HCT116 (cell line): ENCODE data around the gene CCDC92. TPM values are rescaled to one million over a fixed set of nuclear protein-coding genes. Genes with fewer than 3 reads are reported as not detected.

Experiments used
- ATAC-seq: fragments of 200-7000 bp; cut with Tn5 transposase; 2 replicates; pipeline ENCODE4 v1.9.1; 2020; ENCODE audit warnings: mild to moderate bottlenecking, moderate library complexity
- BruUV-seq: library from RNA; stranded (reverse); fragments of 400-500 nt; replicated peaks from 2 replicates; lab custom pipeline; 2021; lab: Mats Ljungman, UMichigan
- CTCF ChIA-PET: fragments of 300-600 bp; sonication (Branson Sonifier 250); formaldehyde crosslinking; loops from one replicate; lab custom pipeline; 2021; ENCODE audit warnings: antibody characterized with exemption; lab: Charles Lee
- POLR2A ChIA-PET: fragments of 300-600, 350-600 bp; sonication (Branson Sonifier 250); formaldehyde crosslinking; loops from one replicate; lab custom pipeline; 2021; ENCODE audit warnings: antibody characterized with exemption; lab: Charles Lee
- RAD21 ChIA-PET, 2 experiments: fragments of 300-600 bp; sonication (Branson Sonifier 250); formaldehyde crosslinking; loops; one replicate each; lab custom pipeline; 2023; ENCODE audit warnings: low total read pairs in 2 of 2; ENCODE audit not compliant: uncharacterized antibody in 2 of 2, unreplicated experiment in 2 of 2, low non-redundant PET in 1 of 2; lab: Charles Lee
- DNase-seq: peaks from one replicate; pipeline ENCODE4 v3.0.0-alpha.2; 2010; ENCODE audit warnings: low read depth, low spot score
- H2AFZ ChIP-seq: fragments of 200-600 bp; shearing (Covaris generic), sonication (generic); 2 replicates; pipeline ENCODE4 v1.6.1; 2017; ENCODE audit warnings: low read depth, mixed run types, mixed read lengths, antibody characterized with exemption, low read length; ENCODE audit not compliant: poor library complexity, severe bottlenecking
- H3K27ac ChIP-seq: 2 replicates; pipeline ENCODE4 v1.5.1; 2012; ENCODE audit warnings: low read depth, low read length
- H3K27me3 ChIP-seq: fragments of 200-600 bp; sonication (generic); 2 replicates; pipeline ENCODE4 v1.6.1; 2016; ENCODE audit warnings: mixed run types, low read length, mixed read lengths; ENCODE audit not compliant: insufficient read depth
- H3K36me3 ChIP-seq, 2 experiments: fragments of 200-500 bp in 1 of 2; fragments of 200-600 bp in 1 of 2; sonication (Bioruptor generic) in 1 of 2; sonication (generic) in 1 of 2; 2 replicates each; pipeline versions ENCODE4 v1.5.1 to v1.6.1; 2014 to 2016; ENCODE audit warnings: low read length in 2 of 2, inconsistent platforms in 1 of 2, mixed read lengths in 1 of 2, mixed run types in 1 of 2; ENCODE audit not compliant: insufficient read depth in 2 of 2, control insufficient read depth in 1 of 2
- H3K4me1 ChIP-seq, 2 experiments: fragments of 200-600 bp in 1 of 2; sonication (generic) in 1 of 2; 2 replicates each; pipeline versions ENCODE4 v1.5.1 to v1.6.1; 2012 to 2017; ENCODE audit warnings: low read length in 2 of 2, inconsistent platforms in 1 of 2, mild to moderate bottlenecking in 1 of 2, mixed read lengths in 1 of 2, mixed run types in 1 of 2, moderate library complexity in 1 of 2; ENCODE audit not compliant: insufficient read depth in 2 of 2, control insufficient read depth in 1 of 2
- H3K4me2 ChIP-seq: fragments of 200-600 bp; sonication (generic); 2 replicates; pipeline ENCODE4 v1.6.1; 2017; ENCODE audit warnings: mixed run types, low read length, mixed read lengths
- H3K4me3 ChIP-seq, 2 experiments: fragments of 200-600 bp in 1 of 2; sonication (generic) in 1 of 2; replicated peaks in 1 of 2; 2 replicates each; pipeline ENCODE4 v1.5.1; 2011 to 2016; ENCODE audit warnings: low read length in 2 of 2, control low read depth in 1 of 2, low read depth in 1 of 2, mild to moderate bottlenecking in 1 of 2, mixed read lengths in 1 of 2, mixed run types in 1 of 2
- H3K79me2 ChIP-seq: fragments of 200-600 bp; sonication (generic); 2 replicates; pipeline ENCODE4 v1.6.1; 2017; ENCODE audit warnings: mild to moderate bottlenecking, mixed run types, low read length, moderate library complexity, mixed read lengths; ENCODE audit not compliant: insufficient read depth
- H3K9ac ChIP-seq: fragments of 200-600 bp; sonication (generic); 2 replicates; pipeline ENCODE4 v1.6.1; 2016; ENCODE audit warnings: low read length, mixed read lengths
- H3K9me2 ChIP-seq: fragments of 200-600 bp; sonication (generic), shearing (Covaris generic); 2 replicates; pipeline ENCODE4 v1.6.1; 2017; ENCODE audit warnings: mixed run types, mild to moderate bottlenecking, moderate library complexity; ENCODE audit not compliant: insufficient read depth
- H3K9me3 ChIP-seq, 2 experiments: fragments of 200-500 bp in 1 of 2; fragments of 200-600 bp in 1 of 2; sonication (Bioruptor generic) in 1 of 2; sonication (generic) in 1 of 2; 2 replicates each; pipeline ENCODE4 v1.6.1; 2014 to 2017; ENCODE audit warnings: low read length in 2 of 2, mixed read lengths in 2 of 2, inconsistent platforms in 1 of 2, low read depth in 1 of 2, mild to moderate bottlenecking in 1 of 2, mixed run types in 1 of 2, moderate library complexity in 1 of 2; ENCODE audit not compliant: control insufficient read depth in 1 of 2, insufficient read depth in 1 of 2
- H4K20me1 ChIP-seq: fragments of 200-600 bp; sonication (generic), shearing (Covaris generic); 2 replicates; pipeline ENCODE4 v1.6.1; 2017; ENCODE audit warnings: mixed run types, mild to moderate bottlenecking, moderate library complexity; ENCODE audit not compliant: insufficient read depth
- CBX3 ChIP-seq: IDR thresholded peaks from 2 replicates; pipeline ENCODE4 v1.6.1; 2012; ENCODE audit warnings: low read depth
- CEBPB ChIP-seq: IDR thresholded peaks from 2 replicates; pipeline ENCODE4 v1.6.1; 2012; ENCODE audit warnings: low read depth
- CTCF ChIP-seq, 3 experiments: fragments of 200-600 bp in 1 of 3; sonication (generic) in 1 of 3; IDR thresholded peaks in 2 of 3; conservative IDR thresholded peaks in 1 of 3; 2 replicates each; pipeline ENCODE4 v1.5.1; 2012 to 2017; ENCODE audit warnings: low read depth in 2 of 3, low read length in 2 of 3, antibody characterized with exemption in 1 of 3, borderline replicate concordance in 1 of 3, control low read depth in 1 of 3, mild to moderate bottlenecking in 1 of 3, mixed read lengths in 1 of 3, mixed run types in 1 of 3, moderate library complexity in 1 of 3; ENCODE audit not compliant: insufficient read depth in 1 of 3
- EGR1 ChIP-seq: IDR thresholded peaks from 2 replicates; pipeline ENCODE4 v1.6.1; 2012; ENCODE audit warnings: low read depth
- ELF1 ChIP-seq: IDR thresholded peaks from 2 replicates; pipeline ENCODE4 v1.6.1; 2012; ENCODE audit warnings: low read depth, borderline replicate concordance
- EZH2 ChIP-seq: fragments of 200-600 bp; sonication (generic); IDR thresholded peaks from 2 replicates; pipeline ENCODE4 v1.6.1; 2017; ENCODE audit warnings: antibody characterized with exemption, mixed run types
- EZH2phosphoT487 ChIP-seq: fragments of 200-600 bp; IDR thresholded peaks from 2 replicates; pipeline ENCODE4 v1.6.1; 2018; ENCODE audit warnings: antibody characterized with exemption, borderline replicate concordance
- FOSL1 ChIP-seq: IDR thresholded peaks from 2 replicates; pipeline ENCODE4 v1.6.1; 2012; ENCODE audit warnings: low read depth
- JUND ChIP-seq: IDR thresholded peaks from 2 replicates; pipeline ENCODE4 v1.6.1; 2012
- MAX ChIP-seq: IDR thresholded peaks from 2 replicates; pipeline ENCODE4 v1.6.1; 2012
- RAD21 ChIP-seq: IDR thresholded peaks from 2 replicates; pipeline ENCODE4 v1.6.1; 2012; ENCODE audit warnings: low read depth, mild to moderate bottlenecking
- REST ChIP-seq: IDR thresholded peaks from 2 replicates; pipeline ENCODE4 v1.6.1; 2012; ENCODE audit warnings: low read depth
- SIN3A ChIP-seq: IDR thresholded peaks from 2 replicates; pipeline ENCODE4 v1.6.1; 2012; ENCODE audit warnings: low read depth
- SP1 ChIP-seq: IDR thresholded peaks from 2 replicates; pipeline ENCODE4 v1.6.1; 2012; ENCODE audit warnings: low read depth
- TCF7L2 ChIP-seq: IDR thresholded peaks from 2 replicates; pipeline ENCODE4 v1.7.0; 2011; ENCODE audit warnings: borderline replicate concordance, inconsistent platforms; ENCODE audit not compliant: insufficient read depth, insufficient read length; ENCODE audit errors: extremely low read depth
- YY1 ChIP-seq: IDR thresholded peaks from 2 replicates; pipeline ENCODE4 v1.6.1; 2011; ENCODE audit warnings: low read length, low read depth, moderate library complexity, mild to moderate bottlenecking; ENCODE audit not compliant: insufficient replicate concordance; ENCODE audit errors: extremely low read depth
- ZBTB33 ChIP-seq: IDR thresholded peaks from 2 replicates; pipeline ENCODE4 v1.6.1; 2011; ENCODE audit warnings: mild to moderate bottlenecking, low read length, moderate library complexity; ENCODE audit not compliant: insufficient replicate concordance; ENCODE audit errors: extremely low read depth
- ZNF274 ChIP-seq: fragments of 200-500 bp; sonication (Bioruptor generic); IDR thresholded peaks from 2 replicates; pipeline ENCODE4 v1.6.1; 2014; ENCODE audit warnings: mild to moderate bottlenecking, low read depth, low read length, inconsistent platforms
- intact Hi-C: fragments of 100-400 bp; cut with micrococcal nuclease; formaldehyde crosslinking; loops from 2 replicates; pipeline ENCODE4 v1.10.0; 2022
- total RNA-seq: library from RNA; stranded (reverse); gene quantifications from one replicate; pipeline ENCODE4 v1.2.1, GENCODE V29; 2021; ENCODE audit not compliant: unreplicated experiment

The CCDC92 gene
- total RNA-seq, 1 experiment from 2014 or later = 9.7 TPM

- no peaks in the 10 kb centered on the region for H3K9me2 ChIP-seq
- TF ChIP-seq JUND = no peak
- TF ChIP-seq FOSL1 = no peak
- no peak for TF ChIP-seq SP1
- TF ChIP-seq MAX = no peak
- TF ChIP-seq ELF1 = no peak
- TF ChIP-seq CTCF (IDR thresholded peaks at IDR 0.05 in 2 of 3, conservative IDR thresholded peaks at IDR 0.05 in 1 of 3; ENCODE audit: borderline replicate concordance in 1 of 3, insufficient read depth in 1 of 3, low read depth in 2 of 3, low read length in 2 of 3) = no peak
- no peak for TF ChIP-seq REST
- no peak for TF ChIP-seq CBX3
- TF ChIP-seq YY1 = no peak
- TF ChIP-seq ZNF274 = no peak
- no peak for TF ChIP-seq ZBTB33
- no peak for TF ChIP-seq SIN3A
- no peak for TF ChIP-seq CEBPB
- TF ChIP-seq RAD21 = no peak
- no peak for TF ChIP-seq EGR1
- TF ChIP-seq EZH2 = no peak
- no peak for TF ChIP-seq TCF7L2
- no peak for TF ChIP-seq EZH2phosphoT487
- no peaks in the 10 kb centered on the region for H3K9me3 ChIP-seq
- ChIA-PET CTCF (interaction anchor here (1.3 kb wide), 1 partner anchor 12 kb away, joined by 8 read pairs; no protein-coding TSS in a partner anchor), RAD21 (no interaction called here), POLR2A (no interaction called here)
- no peak overlapping the region for H3K27ac ChIP-seq
- ATAC-seq = no peak
- BruUV-seq = no TSS peak
- H3K9ac ChIP-seq = no peak overlapping the region
- H3K36me3 ChIP-seq = no peaks in the 10 kb centered on the region
- H2AFZ ChIP-seq = no peak overlapping the region
- DNase-seq = no peak
- H3K79me2 ChIP-seq = no peaks in the 10 kb centered on the region
- no peaks in the 10 kb centered on the region for H4K20me1 ChIP-seq
- no peak overlapping the region for H3K4me2 ChIP-seq
- intact Hi-C loops = no loop called here
- H3K27me3 ChIP-seq = no peaks in the 10 kb centered on the region
- H3K4me1 ChIP-seq = no peaks in the 10 kb centered on the region
- no peak overlapping the region for H3K4me3 ChIP-seq
Measured at GRCh38 chr12:124020514-124020949, 47.9 kb upstream of the CCDC92 start.
